Esophagus muscularis mucosa (tissue), 4 donors: Measurements from ENCODE around the gene C17orf114.

Source experiments
- DNase-seq: peaks from one replicate; pipeline ENCODE4 v3.0.0-alpha.2; 2017; ENCODE audit errors: extremely low spot score
- H3K27ac ChIP-seq, 4 donors: fragments of 200-600 bp; sonication (generic); replicated peaks in 1 of 4; 1 replicate in 3 of 4; 2 replicates in 1 of 4; pipeline ENCODE4 v1.5.1; 2016 to 2019; ENCODE audit warnings: mild to moderate bottlenecking in 1 of 4
- H3K27me3 ChIP-seq, 4 donors: fragments of 200-600 bp; sonication (generic); one replicate each; pipeline versions ENCODE4 v1.5.1 to v1.6.0; 2016 to 2019
- H3K36me3 ChIP-seq, 4 donors: fragments of 200-600 bp; sonication (generic); one replicate each; pipeline ENCODE4 v1.5.1; 2016 to 2019
- H3K4me1 ChIP-seq, 4 donors: fragments of 200-600 bp; sonication (generic); one replicate each; pipeline ENCODE4 v1.5.1; 2016 to 2019
- H3K4me3 ChIP-seq, 4 donors: fragments of 200-600 bp; sonication (generic); 1 replicate in 2 of 4; 2 replicates in 2 of 4; pipeline ENCODE4 v1.5.1; 2016 to 2019; ENCODE audit warnings: mild to moderate bottlenecking in 4 of 4, moderate library complexity in 1 of 4
- H3K9me3 ChIP-seq, 4 donors: fragments of 200-600 bp; sonication (generic); 1 replicate in 3 of 4; 2 replicates in 1 of 4; pipeline ENCODE4 v1.5.1; 2016 to 2019
- EP300 ChIP-seq: sonication (generic); formaldehyde crosslinking; IDR thresholded peaks from one replicate; pipeline ENCODE4 v1.6.1; 2017; ENCODE audit warnings: antibody characterized with exemption
- POLR2A ChIP-seq: fragments of 450-650 bp; IDR thresholded peaks from one replicate; pipeline ENCODE4 v1.6.1; 2017; ENCODE audit warnings: antibody characterized with exemption, moderate library complexity, mild to moderate bottlenecking, low read depth
- POLR2AphosphoS5 ChIP-seq, 2 donors: sonication (generic); formaldehyde crosslinking; IDR thresholded peaks; one replicate each; pipeline ENCODE4 v1.6.1; 2017; ENCODE audit warnings: antibody characterized with exemption in 2 of 2
- WGBS: methylation state at CpG from one replicate; pipeline ENCODE4 v1.1.5; 2018; 5-methylcytosine and 5-hydroxymethylcytosine counted together
- intact Hi-C: fragments of 100-400 bp; cut with DNase I; formaldehyde crosslinking; loops from one replicate; pipeline ENCODE4 v1.15.1; 2023
- TF ChIP-seq, protein P1 (sequence below), 3 experiments: fragments of 200-600 bp in 2 of 3; fragments of 450-650 bp in 1 of 3; sonication (generic) in 2 of 3; IDR thresholded peaks; one replicate each; pipeline ENCODE4 v1.5.1; 2017 to 2019; ENCODE audit warnings: antibody characterized with exemption in 3 of 3, mild to moderate bottlenecking in 2 of 3, moderate library complexity in 1 of 3

Gene C17orf114

DNA sequence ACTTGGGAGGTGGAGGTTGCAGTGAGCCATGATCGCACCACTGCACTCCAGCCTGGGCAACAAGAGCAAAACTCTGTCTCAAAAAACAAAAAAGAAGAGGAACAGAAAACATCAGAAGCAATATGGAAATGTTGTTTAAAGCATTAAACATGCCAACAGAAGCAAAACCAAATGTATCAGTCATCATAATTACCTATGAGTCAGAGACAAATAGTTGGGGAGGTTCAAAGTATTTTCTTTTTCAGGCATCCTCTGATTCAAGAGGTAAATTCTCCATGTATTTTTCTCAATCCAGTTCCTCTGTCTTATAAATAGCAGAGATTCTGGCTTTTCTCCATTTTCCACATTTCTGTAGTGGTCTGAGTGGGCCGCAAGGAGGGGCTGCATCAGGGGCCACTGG, 32.5 kb downstream of the C17orf114 start:
- H3K4me3 ChIP-seq = no peak overlapping the region
- no peak for TF ChIP-seq POLR2A
- TF ChIP-seq POLR2AphosphoS5 (IDR thresholded peaks at IDR 0.05) = no peak
- TF ChIP-seq EP300 = no peak
- TF ChIP-seq, protein P1, sequence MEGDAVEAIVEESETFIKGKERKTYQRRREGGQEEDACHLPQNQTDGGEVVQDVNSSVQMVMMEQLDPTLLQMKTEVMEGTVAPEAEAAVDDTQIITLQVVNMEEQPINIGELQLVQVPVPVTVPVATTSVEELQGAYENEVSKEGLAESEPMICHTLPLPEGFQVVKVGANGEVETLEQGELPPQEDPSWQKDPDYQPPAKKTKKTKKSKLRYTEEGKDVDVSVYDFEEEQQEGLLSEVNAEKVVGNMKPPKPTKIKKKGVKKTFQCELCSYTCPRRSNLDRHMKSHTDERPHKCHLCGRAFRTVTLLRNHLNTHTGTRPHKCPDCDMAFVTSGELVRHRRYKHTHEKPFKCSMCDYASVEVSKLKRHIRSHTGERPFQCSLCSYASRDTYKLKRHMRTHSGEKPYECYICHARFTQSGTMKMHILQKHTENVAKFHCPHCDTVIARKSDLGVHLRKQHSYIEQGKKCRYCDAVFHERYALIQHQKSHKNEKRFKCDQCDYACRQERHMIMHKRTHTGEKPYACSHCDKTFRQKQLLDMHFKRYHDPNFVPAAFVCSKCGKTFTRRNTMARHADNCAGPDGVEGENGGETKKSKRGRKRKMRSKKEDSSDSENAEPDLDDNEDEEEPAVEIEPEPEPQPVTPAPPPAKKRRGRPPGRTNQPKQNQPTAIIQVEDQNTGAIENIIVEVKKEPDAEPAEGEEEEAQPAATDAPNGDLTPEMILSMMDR (IDR thresholded peaks at IDR 0.05) = no peak
- no peak for DNase-seq
- no peaks in the 10 kb centered on the region for H3K9me3 ChIP-seq
- no peak overlapping the region for H3K27ac ChIP-seq
- no peaks in the 10 kb centered on the region for H3K36me3 ChIP-seq
- 95% methylated on average over 2 of the region's 2 CpGs for WGBS
- H3K4me1 ChIP-seq = no peaks in the 10 kb centered on the region
- H3K27me3 ChIP-seq = peaks cover 0 to 26% (median 0%) of the 10 kb centered on the region in 4 donors
- intact Hi-C loops = no loop called here

DNA sequence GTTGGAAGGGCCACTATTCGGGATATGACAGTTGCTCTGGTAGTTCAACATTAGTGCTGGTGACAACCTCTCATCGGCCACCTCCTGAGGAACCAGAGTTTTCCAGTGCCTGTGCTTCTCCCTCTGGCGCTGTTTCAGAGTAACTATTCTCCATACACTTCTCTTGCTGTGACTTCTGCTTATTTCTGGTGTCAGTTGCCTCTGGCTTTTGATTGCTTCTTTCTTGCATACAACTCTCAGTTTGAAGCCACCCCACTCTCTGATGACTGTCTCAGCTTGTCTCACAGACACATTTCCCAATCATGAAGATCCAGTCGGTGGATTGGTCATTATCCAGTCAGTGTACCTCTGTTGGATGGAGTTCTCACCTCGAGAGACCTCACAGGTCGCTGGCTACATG, 33.8 kb downstream of the C17orf114 start:
- Histone ChIP-seq H3K27ac (no peak overlapping the region), H3K4me3 (no peak overlapping the region), H3K27me3 (peaks cover 0 to 22% (median 0%) of the 10 kb centered on the region in 4 donors), H3K9me3 (no peaks in the 10 kb centered on the region), H3K36me3 (no peaks in the 10 kb centered on the region), H3K4me1 (no peaks in the 10 kb centered on the region)
- WGBS = 79% methylated on average over 6 of the region's 6 CpGs
- no peak for DNase-seq
- intact Hi-C loops = no loop called here
- TF ChIP-seq POLR2AphosphoS5 (IDR thresholded peaks at IDR 0.05) = no peak
- no peak for TF ChIP-seq POLR2A
- TF ChIP-seq, protein P1 (IDR thresholded peaks at IDR 0.05) = no peak
- TF ChIP-seq EP300 = no peak

DNA sequence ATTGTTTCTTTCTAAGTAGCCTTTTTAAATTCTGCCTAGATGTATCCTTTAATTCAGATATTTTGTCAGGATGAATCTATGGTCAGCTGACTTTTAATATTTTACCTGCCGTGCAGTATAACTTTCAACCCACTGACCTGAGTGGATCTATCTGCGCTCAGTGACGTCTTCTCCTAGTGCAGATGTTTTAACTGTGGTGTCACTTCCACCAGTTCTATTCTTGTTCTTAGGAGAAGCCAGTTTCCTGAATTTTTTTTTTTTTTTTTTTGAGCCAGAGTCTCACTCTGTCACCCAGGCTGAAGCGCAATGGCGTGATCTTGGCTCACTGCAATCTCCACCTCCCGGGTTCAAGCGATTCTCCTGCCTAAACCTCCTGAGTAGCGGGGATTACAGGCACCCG, 35.4 kb downstream of the C17orf114 start:
- WGBS = 61% methylated on average over 8 of the region's 9 CpGs
- Histone ChIP-seq H3K36me3 (no peaks in the 10 kb centered on the region), H3K27ac (peak overlapping the region in 1 of 4 donors; percentile 39), H3K27me3 (peaks cover 0 to 11% (median 0%) of the 10 kb centered on the region in 4 donors), H3K4me1 (no peaks in the 10 kb centered on the region), H3K4me3 (no peak overlapping the region), H3K9me3 (no peaks in the 10 kb centered on the region)
- intact Hi-C loops = no loop called here
- TF ChIP-seq POLR2AphosphoS5 (IDR thresholded peaks at IDR 0.05) (no peak), POLR2A (no peak), EP300 (no peak)
- TF ChIP-seq, protein P1 (IDR thresholded peaks at IDR 0.05) = no peak
- DNase-seq = no peak

DNA sequence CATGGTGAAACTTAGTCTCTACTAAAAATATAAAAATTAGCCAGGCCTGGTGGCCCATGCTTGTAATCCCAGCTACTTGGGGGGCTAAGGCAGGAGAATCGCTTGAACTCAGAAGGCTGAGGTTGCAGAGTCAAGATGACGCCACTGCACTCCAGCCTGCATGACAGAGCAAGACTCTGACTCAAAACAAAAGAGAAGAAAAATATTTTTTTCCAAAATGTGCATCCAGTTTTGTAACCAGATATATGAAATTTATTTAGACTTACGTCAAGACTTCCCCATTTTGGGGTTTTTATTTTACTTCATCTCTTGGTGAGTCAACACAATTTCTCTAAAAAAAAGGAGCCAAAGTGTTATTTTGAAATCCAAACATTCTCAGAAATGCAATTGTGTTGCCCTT, 35.9 kb downstream of the C17orf114 start:
- Histone ChIP-seq H3K36me3 (no peaks in the 10 kb centered on the region), H3K9me3 (no peaks in the 10 kb centered on the region), H3K4me3 (no peak overlapping the region), H3K27ac (peak overlapping the region; percentile 2 to 51 (median 32)), H3K4me1 (no peaks in the 10 kb centered on the region), H3K27me3 (peaks cover 0 to 6% (median 0%) of the 10 kb centered on the region in 4 donors)
- intact Hi-C loops = no loop called here
- DNase-seq = no peak
- 67% methylated on average over 3 of the region's 3 CpGs for WGBS
- TF ChIP-seq EP300 = no peak
- no peak for TF ChIP-seq POLR2A
- TF ChIP-seq, protein P1 (IDR thresholded peaks at IDR 0.05) = no peak
- TF ChIP-seq POLR2AphosphoS5 (IDR thresholded peaks at IDR 0.05) = no peak

DNA sequence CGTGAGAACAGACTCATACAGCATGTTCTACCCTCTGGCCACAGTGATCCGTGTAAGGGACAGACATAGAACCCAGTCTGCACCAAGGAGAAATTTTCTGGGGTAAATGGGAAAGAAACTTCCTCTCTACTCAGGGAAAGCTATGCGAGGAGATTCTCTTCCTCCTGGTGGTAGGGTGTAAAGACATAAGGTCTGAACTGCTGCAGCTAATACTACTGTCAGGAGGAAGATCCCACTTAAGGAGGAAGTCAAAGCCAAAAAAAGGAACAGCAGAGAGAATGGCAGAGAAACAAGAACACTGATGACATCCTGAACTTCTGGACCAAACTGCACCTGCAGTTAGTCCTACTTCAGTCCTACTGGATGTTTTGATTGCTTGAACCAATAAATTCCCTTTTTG, 37.5 kb downstream of the C17orf114 start:
- TF ChIP-seq POLR2A = no peak
- TF ChIP-seq, protein P1 (IDR thresholded peaks at IDR 0.05) = no peak
- no peak for TF ChIP-seq EP300
- peak in 1 of 2 donors; percentile 17 for TF ChIP-seq POLR2AphosphoS5 (IDR thresholded peaks at IDR 0.05)
- Histone ChIP-seq H3K9me3 (no peaks in the 10 kb centered on the region), H3K4me1 (no peaks in the 10 kb centered on the region), H3K27ac (no peak overlapping the region), H3K27me3 (peaks cover 0 to 16% (median 0%) of the 10 kb centered on the region in 4 donors), H3K4me3 (no peak overlapping the region), H3K36me3 (no peaks in the 10 kb centered on the region)
- no peak for DNase-seq
- WGBS = 43% methylated on average over 3 of the region's 3 CpGs
- intact Hi-C loops = no loop called here
